Tibial nerve (tissue), 4 donors: ENCODE results near the gene FAM228A.

Experiments used
- CTCF ChIP-seq, 5 experiments: fragments of 200-600 bp in 3 of 5; fragments of 450-650 bp in 2 of 5; sonication (generic) in 3 of 5; IDR thresholded peaks; one replicate each; pipeline ENCODE4 v1.5.1; 2016 to 2019; ENCODE audit warnings: antibody characterized with exemption in 5 of 5, mild to moderate bottlenecking in 3 of 5, moderate library complexity in 2 of 5
- EP300 ChIP-seq, 2 donors: sonication (generic); formaldehyde crosslinking; IDR thresholded peaks; one replicate each; pipeline ENCODE4 v1.6.1; 2017; ENCODE audit warnings: antibody characterized with exemption in 2 of 2, mild to moderate bottlenecking in 1 of 2
- POLR2A ChIP-seq, 2 donors: fragments of 450-650 bp; IDR thresholded peaks; one replicate each; pipeline ENCODE4 v1.6.1; 2017; ENCODE audit warnings: antibody characterized with exemption in 2 of 2, mild to moderate bottlenecking in 2 of 2, moderate library complexity in 2 of 2

GRCh38 chr2:24147364-24147763 lies 27.5 kb upstream of the FAM228A start:
- no peak for TF ChIP-seq CTCF (IDR thresholded peaks at IDR 0.05)
- no peak for TF ChIP-seq POLR2A (IDR thresholded peaks at IDR 0.05)
- TF ChIP-seq EP300 (IDR thresholded peaks at IDR 0.05): no peak
